K562 (cell line): ENCODE results near the gene SCUBE1. TPM values are rescaled to one million over a fixed set of nuclear protein-coding genes. Genes with fewer than 3 reads are reported as not detected.

ENCODE experiments used
- ATAC-seq: fragments of 200-7000 bp; cut with Tn5 transposase; 3 replicates; pipeline ENCODE4 v1.9.1; 2020; ENCODE audit warnings: moderate library complexity
- BruUV-seq: library from RNA; stranded (reverse); fragments of 400-500 nt; replicated peaks from 2 replicates; lab custom pipeline; 2021; lab: Mats Ljungman, UMichigan
- CTCF ChIA-PET: fragments of 300-600 bp; formaldehyde crosslinking; extraction: SDS; loops from one replicate; lab custom pipeline; 2021; ENCODE audit warnings: low intra/inter-chr PET ratio; lab: Yijun Ruan, JAX
- POLR2A ChIA-PET: fragments of 300-600, 350-650 bp; sonication (Branson Sonifier 250); formaldehyde crosslinking; extraction: SDS; loops from one replicate; lab custom pipeline; 2021; ENCODE audit warnings: antibody characterized with exemption, inconsistent platforms; lab: Yijun Ruan, JAX
- DNase-seq, 4 experiments: peaks; one replicate each; pipeline versions ENCODE4 v3.0.0 to v3.0.0-alpha.2; 2011 to 2018; ENCODE audit warnings: low spot score in 3 of 4, mixed read lengths in 3 of 4; ENCODE audit errors: extremely low read depth in 1 of 4
- FAIRE-seq: peaks from 2 replicates; lab custom pipeline; 2011; peaks lifted over from hg19 to GRCh38; lab: Jason Lieb, UNC
- H2AFZ ChIP-seq: 2 replicates; pipeline ENCODE4 v1.6.0; 2011; ENCODE audit warnings: low read depth, low read length, control low read depth, inconsistent platforms
- H3K27ac ChIP-seq: fragments of 200-600 bp; 3 replicates; pipeline ENCODE4 v1.8.0; 2011; ENCODE audit warnings: low read depth, mild to moderate bottlenecking, control low read depth, inconsistent platforms, low read length, moderate library complexity, mixed read lengths; ENCODE audit errors: extremely low read depth
- H3K27me3 ChIP-seq, 2 experiments: fragments of 300-600 bp in 1 of 2; 2 replicates in 1 of 2; 3 replicates in 1 of 2; pipeline versions ENCODE4 v1.6.0 to v1.8.0; 2011; ENCODE audit warnings: inconsistent platforms in 2 of 2, low read length in 2 of 2, mild to moderate bottlenecking in 1 of 2, mixed read lengths in 1 of 2, moderate library complexity in 1 of 2; ENCODE audit not compliant: control insufficient read depth in 2 of 2, insufficient read depth in 2 of 2
- H3K36me3 ChIP-seq: fragments of 300-600 bp; 3 replicates; pipeline ENCODE4 v1.8.0; 2011; ENCODE audit warnings: mild to moderate bottlenecking, low read length, inconsistent platforms; ENCODE audit not compliant: control insufficient read depth, insufficient read depth
- H3K4me1 ChIP-seq, 2 experiments: fragments of 200-600 bp in 1 of 2; replicated peaks in 1 of 2; 2 replicates in 1 of 2; 3 replicates in 1 of 2; pipeline versions ENCODE4 v1.5.1 to v1.8.0; 2011; ENCODE audit warnings: inconsistent platforms in 2 of 2, low read length in 2 of 2, mild to moderate bottlenecking in 1 of 2, mixed read lengths in 1 of 2, moderate library complexity in 1 of 2; ENCODE audit not compliant: control insufficient read depth in 2 of 2, insufficient read depth in 2 of 2
- H3K4me2 ChIP-seq: 2 replicates; pipeline ENCODE4 v1.6.1; 2011; ENCODE audit warnings: low read length, control low read depth, inconsistent platforms, mixed read lengths; ENCODE audit not compliant: insufficient read depth
- H3K4me3 ChIP-seq: fragments of 200-600 bp; sonication (generic), shearing (Covaris generic); 2 replicates; pipeline ENCODE4 v1.5.1; 2016; ENCODE audit warnings: control low read depth, inconsistent platforms
- H3K79me2 ChIP-seq: fragments of 200-600 bp; 3 replicates; pipeline ENCODE4 v1.8.0; 2011; ENCODE audit warnings: low read length, inconsistent platforms; ENCODE audit not compliant: control insufficient read depth, insufficient read depth
- H3K9ac ChIP-seq, 2 experiments: 2 replicates each; pipeline versions ENCODE4 v1.6.0 to v1.6.1; 2011; ENCODE audit warnings: low read depth in 2 of 2, low read length in 2 of 2, control low read depth in 1 of 2, inconsistent platforms in 1 of 2, mild to moderate bottlenecking in 1 of 2, mixed read lengths in 1 of 2; ENCODE audit not compliant: insufficient read depth in 1 of 2
- H3K9me1 ChIP-seq: one replicate; pipeline ENCODE4 v1.6.0; 2011; ENCODE audit warnings: inconsistent platforms, mild to moderate bottlenecking, low read length, moderate library complexity; ENCODE audit not compliant: control insufficient read depth, insufficient read depth
- H3K9me3 ChIP-seq: replicated peaks from 2 replicates; pipeline ENCODE4 v1.5.1; 2011; ENCODE audit warnings: low read depth, low read length, inconsistent platforms; ENCODE audit not compliant: control insufficient read depth, insufficient read depth
- H4K20me1 ChIP-seq: replicated peaks from 2 replicates; pipeline ENCODE4 v1.6.1; 2011; ENCODE audit warnings: low read length, inconsistent platforms, mixed read lengths; ENCODE audit not compliant: control insufficient read depth, insufficient read depth
- CBFA2T3 ChIP-seq: fragments of 450-650 bp; IDR thresholded peaks from 2 replicates; pipeline ENCODE4 v1.6.1; 2017
- CHCHD3 ChIP-seq: fragments of 250-450 bp; sonication (Bioruptor Pico); IDR thresholded peaks from 2 replicates; pipeline ENCODE4 v2.1.2; 2022; ENCODE audit warnings: mild to moderate bottlenecking
- CREB1 ChIP-seq, 2 experiments: sonication (generic) in 1 of 2; formaldehyde crosslinking in 1 of 2; IDR thresholded peaks; 2 replicates each; pipeline versions ENCODE4 v1.6.1 to v1.8.0; 2012 to 2022; ENCODE audit warnings: inconsistent platforms in 1 of 2, mild to moderate bottlenecking in 1 of 2, missing genetic modification reagents in 1 of 2, moderate library complexity in 1 of 2
- CTBP1 ChIP-seq: fragments of 450-650 bp; IDR thresholded peaks from 2 replicates; pipeline ENCODE4 v1.6.1; 2016; ENCODE audit warnings: borderline replicate concordance
- ILF3 ChIP-seq: fragments of 450-650 bp; IDR thresholded peaks from 2 replicates; pipeline ENCODE4 v1.6.1; 2018; ENCODE audit warnings: antibody characterized with exemption, mild to moderate bottlenecking, moderate library complexity, borderline replicate concordance
- KLF16 ChIP-seq: IDR thresholded peaks from 2 replicates; pipeline ENCODE4 v1.6.1; 2016; ENCODE audit warnings: antibody characterized with exemption
- LCOR ChIP-seq: sonication (generic); formaldehyde crosslinking; IDR thresholded peaks from 2 replicates; pipeline ENCODE4 v1.8.0; 2022; ENCODE audit warnings: mild to moderate bottlenecking, missing genetic modification reagents
- MBD2 ChIP-seq: sonication (generic); IDR thresholded peaks from 2 replicates; pipeline ENCODE4 v1.6.1; 2016; ENCODE audit warnings: low read depth, borderline replicate concordance
- MECOM ChIP-seq: fragments of 250-450 bp; sonication (Bioruptor Pico); IDR thresholded peaks from 2 replicates; pipeline ENCODE4 v1.8.0; 2022; ENCODE audit warnings: inconsistent platforms
- PRPF4 ChIP-seq: fragments of 200-400 bp; formaldehyde crosslinking; IDR thresholded peaks from one replicate; pipeline ENCODE4 v1.6.1; 2017; ENCODE audit warnings: low read length, low read depth, mild to moderate bottlenecking; ENCODE audit not compliant: insufficient read depth, poor library complexity, severe bottlenecking
- SRSF1 ChIP-seq: fragments of 200-400 bp; formaldehyde crosslinking; IDR thresholded peaks from 2 replicates; pipeline ENCODE4 v1.6.1; 2017; ENCODE audit warnings: mild to moderate bottlenecking, low read depth, low read length, moderate library complexity
- TRIM24 ChIP-seq, 2 experiments: fragments of 450-650 bp; IDR thresholded peaks; 2 replicates each; pipeline ENCODE4 v1.6.1; 2016
- ZEB2 ChIP-seq: fragments of 450-650 bp; IDR thresholded peaks from 2 replicates; pipeline ENCODE4 v1.6.1; 2016
- ZNF583 ChIP-seq: fragments of 250-450 bp; sonication (Bioruptor Pico); IDR thresholded peaks from 2 replicates; pipeline ENCODE4 v1.4.0; 2020
- ZNF586 ChIP-seq: fragments of 450-650 bp; formaldehyde crosslinking; conservative IDR thresholded peaks from 2 replicates; pipeline ENCODE4 v1.4.0; 2020; ENCODE audit warnings: mild to moderate bottlenecking, moderate library complexity
- WGBS: fragments of 100-300 bp; shearing (Covaris generic); methylation state at CpG from one replicate; pipeline ENCODE4 v1.1.6; 2016; ENCODE audit warnings: low coverage, mixed read lengths; ENCODE audit not compliant: insufficient coverage; ENCODE audit errors: missing lambda C conversion rate; 5-methylcytosine and 5-hydroxymethylcytosine counted together
- in situ Hi-C: fragments of 300-500 bp; cut with MboI; formaldehyde crosslinking; loops from 4 replicates; pipeline ENCODE4 v1.15.0; 2018; ENCODE audit warnings: inconsistent platforms, mixed read lengths
- intact Hi-C: fragments of 100-400 bp; cut with micrococcal nuclease; formaldehyde crosslinking; loops from 2 replicates; pipeline ENCODE4 v1.14.2; 2022
- polyA plus RNA-seq, 8 experiments: library from polyadenylated mRNA; depleted of rRNA in 4 of 8; stranded (reverse) in 5 of 8; unstranded in 3 of 8; fragments of >200 nt; fragmentation: Nextera tagmentation in 2 of 8; fragmentation: Illumina TruSeq in 1 of 8; extraction: Ambion mirVana in 2 of 8; extraction: Trizol in 1 of 8; gene quantifications; 2 replicates each; pipeline versions ENCODE4 v1.2.1 to v1.2.3, GENCODE V29; 2011 to 2014; ENCODE audit warnings: inconsistent platforms in 1 of 8, missing spikeins in 1 of 8
- total RNA-seq, 7 experiments: library from RNA; depleted of rRNA in 6 of 7; stranded (reverse); fragments of >200 nt in 6 of 7; fragmentation: Illumina TruSeq in 2 of 7; extraction: Trizol in 2 of 7; gene quantifications; 2 replicates each; pipeline versions ENCODE4 v1.2.1 to v1.2.3, GENCODE V29; 2011 to 2021; ENCODE audit warnings: low replicate concordance in 1 of 7
- TF ChIP-seq, protein P1 (sequence below): fragments of 450-650 bp; IDR thresholded peaks from 2 replicates; pipeline ENCODE4 v1.6.1; 2014; ENCODE audit warnings: low read depth, mild to moderate bottlenecking, moderate library complexity, borderline replicate concordance
- TF ChIP-seq, protein P2 (sequence below): fragments of 450-650 bp; IDR thresholded peaks from 2 replicates; pipeline ENCODE4 v1.6.1; 2017; ENCODE audit warnings: mild to moderate bottlenecking, moderate library complexity

The SCUBE1 gene
- total and polyA plus RNA-seq, 9 of the 15 experiments (the other 6 are each of a cell fraction or from before 2014, with no cell fraction given), result 0.03 to 0.47 (median 0.29) TPM; not detected in 6

DNA sequence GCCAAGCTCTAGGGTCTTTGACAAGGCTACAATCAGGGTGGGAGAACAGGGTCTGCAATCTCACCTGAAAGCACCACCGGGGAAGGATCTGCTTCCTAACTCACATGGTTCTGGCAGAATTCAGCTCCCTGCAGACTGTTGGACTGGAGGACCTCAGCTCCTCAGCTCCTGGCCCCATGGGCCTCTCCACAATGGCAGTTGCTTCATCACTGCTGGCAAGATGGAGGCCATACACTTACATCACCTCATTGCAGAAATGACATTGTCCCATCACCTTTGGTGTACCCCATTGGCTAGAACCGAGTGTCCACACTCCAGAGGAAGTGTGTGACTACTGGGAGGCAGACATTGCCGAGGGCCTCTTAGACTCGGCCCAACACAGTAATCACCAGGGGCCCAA, 47.7 kb upstream of the SCUBE1 start:
- Histone ChIP-seq H3K9me1 (no peaks in the 10 kb centered on the region), H3K36me3 (no peaks in the 10 kb centered on the region), H3K27me3 (no peaks in the 10 kb centered on the region; a peak in 2 of 5 replicates), H4K20me1 (no peaks in the 10 kb centered on the region), H3K79me2 (no peaks in the 10 kb centered on the region), H3K9ac (no peak overlapping the region), H3K4me2 (no peak overlapping the region), H2AFZ (no peak overlapping the region), H3K4me1 (peaks cover 0 to 5% of the 10 kb centered on the region in 2 experiments; a peak in 2 of 5 replicates), H3K9me3 (no peaks in the 10 kb centered on the region), H3K27ac (no peak overlapping the region), H3K4me3 (no peak overlapping the region)
- CTCF ChIA-PET, result no interaction called here
- WGBS, result 4% methylated on average over 4 of the region's 4 CpGs
- in situ Hi-C loops (loop anchor here (10.0 kb wide), 1 partner anchor 1234 kb away; no protein-coding TSS in a partner anchor), intact Hi-C loops (no loop called here)
- TF ChIP-seq ZNF583 (CRISPR knock-in tag), result no peak
- no peak for TF ChIP-seq MECOM (CRISPR knock-in tag)
- no peak for TF ChIP-seq MBD2
- TF ChIP-seq TRIM24 (IDR thresholded peaks at IDR 0.05), result no peak
- no peak for TF ChIP-seq ZNF586 (CRISPR knock-in tag)
- no peak for TF ChIP-seq KLF16
- TF ChIP-seq PRPF4, result no peak
- TF ChIP-seq CBFA2T3, result no peak
- TF ChIP-seq CREB1 (IDR thresholded peaks at IDR 0.05), result no peak
- TF ChIP-seq CREB1 (CRISPR knock-in tag; IDR thresholded peaks at IDR 0.05), result no peak
- no peak for TF ChIP-seq LCOR (CRISPR knock-in tag)
- TF ChIP-seq, protein P1, sequence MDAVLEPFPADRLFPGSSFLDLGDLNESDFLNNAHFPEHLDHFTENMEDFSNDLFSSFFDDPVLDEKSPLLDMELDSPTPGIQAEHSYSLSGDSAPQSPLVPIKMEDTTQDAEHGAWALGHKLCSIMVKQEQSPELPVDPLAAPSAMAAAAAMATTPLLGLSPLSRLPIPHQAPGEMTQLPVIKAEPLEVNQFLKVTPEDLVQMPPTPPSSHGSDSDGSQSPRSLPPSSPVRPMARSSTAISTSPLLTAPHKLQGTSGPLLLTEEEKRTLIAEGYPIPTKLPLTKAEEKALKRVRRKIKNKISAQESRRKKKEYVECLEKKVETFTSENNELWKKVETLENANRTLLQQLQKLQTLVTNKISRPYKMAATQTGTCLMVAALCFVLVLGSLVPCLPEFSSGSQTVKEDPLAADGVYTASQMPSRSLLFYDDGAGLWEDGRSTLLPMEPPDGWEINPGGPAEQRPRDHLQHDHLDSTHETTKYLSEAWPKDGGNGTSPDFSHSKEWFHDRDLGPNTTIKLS, result no peak
- TF ChIP-seq SRSF1, result no peak
- TF ChIP-seq CTBP1, result no peak
- no peak for TF ChIP-seq ZEB2
- no peak for TF ChIP-seq ILF3
- TF ChIP-seq, protein P2, sequence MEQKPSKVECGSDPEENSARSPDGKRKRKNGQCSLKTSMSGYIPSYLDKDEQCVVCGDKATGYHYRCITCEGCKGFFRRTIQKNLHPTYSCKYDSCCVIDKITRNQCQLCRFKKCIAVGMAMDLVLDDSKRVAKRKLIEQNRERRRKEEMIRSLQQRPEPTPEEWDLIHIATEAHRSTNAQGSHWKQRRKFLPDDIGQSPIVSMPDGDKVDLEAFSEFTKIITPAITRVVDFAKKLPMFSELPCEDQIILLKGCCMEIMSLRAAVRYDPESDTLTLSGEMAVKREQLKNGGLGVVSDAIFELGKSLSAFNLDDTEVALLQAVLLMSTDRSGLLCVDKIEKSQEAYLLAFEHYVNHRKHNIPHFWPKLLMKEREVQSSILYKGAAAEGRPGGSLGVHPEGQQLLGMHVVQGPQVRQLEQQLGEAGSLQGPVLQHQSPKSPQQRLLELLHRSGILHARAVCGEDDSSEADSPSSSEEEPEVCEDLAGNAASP, result no peak
- no peak for TF ChIP-seq CHCHD3 (CRISPR knock-in tag)
- FAIRE-seq, result no peak
- no peak for ATAC-seq
- no peak for DNase-seq
- no TSS peak for BruUV-seq
- POLR2A ChIA-PET, result interaction anchor here (0.6 kb wide), 1 partner anchor 121 kb away, joined by 4 read pairs; no protein-coding TSS in a partner anchor
